Endodermal cell (in vitro differentiated cells): ENCODE results near the gene LOXHD1. TPM values are rescaled to one million over a fixed set of nuclear protein-coding genes. Genes with fewer than 3 reads are reported as not detected.

Source experiments
- DNase-seq: peaks from one replicate; pipeline ENCODE4 v3.0.0-alpha.2; 2017
- H3K27ac ChIP-seq: 2 replicates; pipeline ENCODE4 v1.5.1; 2013; ENCODE audit warnings: mild to moderate bottlenecking, low read depth, low read length, moderate library complexity
- H3K27me3 ChIP-seq: 2 replicates; pipeline ENCODE4 v1.6.1; 2013; ENCODE audit warnings: mild to moderate bottlenecking, low read length, moderate library complexity; ENCODE audit not compliant: insufficient read depth, control insufficient read depth, poor library complexity, severe bottlenecking
- H3K36me3 ChIP-seq: 2 replicates; pipeline ENCODE4 v1.7.0; 2013; ENCODE audit warnings: mild to moderate bottlenecking, low read length, moderate library complexity; ENCODE audit not compliant: control insufficient read depth, insufficient read depth
- H3K4me1 ChIP-seq: one replicate; pipeline ENCODE4 v1.7.0; 2013; ENCODE audit warnings: low read length; ENCODE audit not compliant: control insufficient read depth, insufficient read depth
- H3K4me3 ChIP-seq: 2 replicates; pipeline ENCODE4 v1.5.1; 2013; ENCODE audit warnings: mild to moderate bottlenecking, low read length, moderate library complexity
- H3K9ac ChIP-seq: 2 replicates; pipeline ENCODE4 v1.6.1; 2013; ENCODE audit warnings: mild to moderate bottlenecking, low read length, moderate library complexity; ENCODE audit not compliant: poor library complexity, severe bottlenecking; ENCODE audit errors: extremely low read depth
- H3K9me3 ChIP-seq: 2 replicates; pipeline ENCODE4 v1.6.1; 2013; ENCODE audit warnings: mild to moderate bottlenecking, low read length, moderate library complexity; ENCODE audit not compliant: control insufficient read depth
- H3K27ac Mint-ChIP-seq: 2 replicates; pipeline ENCODE4 v1.8.0; 2020; ENCODE audit warnings: mixed read lengths
- H3K27me3 Mint-ChIP-seq: 2 replicates; pipeline ENCODE4 v1.8.0; 2021; ENCODE audit warnings: mild to moderate bottlenecking, mixed read lengths; ENCODE audit not compliant: insufficient read depth
- H3K36me3 Mint-ChIP-seq: 2 replicates; pipeline ENCODE4 v1.8.0; 2020; ENCODE audit warnings: low read depth, mixed read lengths
- H3K4me1 Mint-ChIP-seq: 2 replicates; pipeline ENCODE4 v1.8.0; 2020; ENCODE audit warnings: mixed read lengths
- H3K4me3 Mint-ChIP-seq: 2 replicates; pipeline ENCODE4 v1.8.0; 2020; ENCODE audit warnings: mild to moderate bottlenecking, moderate library complexity, mixed read lengths
- H3K9me3 Mint-ChIP-seq: 2 replicates; pipeline ENCODE4 v1.8.0; 2020; ENCODE audit warnings: mild to moderate bottlenecking, mixed read lengths
- CTCF ChIP-seq: fragments of 200-600 bp; sonication (generic); conservative IDR thresholded peaks from 2 replicates; pipeline ENCODE4 v1.5.0; 2021; ENCODE audit warnings: antibody characterized with exemption, mild to moderate bottlenecking
- WGBS, 2 experiments: methylation state at CpG; one replicate each; pipeline versions ENCODE4 v1.1.5 to v1.1.7; 2013; ENCODE audit warnings: missing lambda C conversion rate in 2 of 2, mixed read lengths in 1 of 2; ENCODE audit not compliant: insufficient coverage in 1 of 2, insufficient read length in 1 of 2; 5-methylcytosine and 5-hydroxymethylcytosine counted together
- total RNA-seq, 2 donors: library from RNA; stranded (reverse); fragmentation: NEBNext Ultra II Directional in 1 of 2; extraction: Animal tissue kit (Norgen Biotek cat#: 25700) in 1 of 2; gene quantifications; 2 replicates in 1 of 2; 3 replicates in 1 of 2; pipeline ENCODE4 v1.2.1, GENCODE V29; 2021

The LOXHD1 gene
- total RNA-seq, 2 donors from 2014 or later, result 2.1 TPM; not detected in 1

DNA sequence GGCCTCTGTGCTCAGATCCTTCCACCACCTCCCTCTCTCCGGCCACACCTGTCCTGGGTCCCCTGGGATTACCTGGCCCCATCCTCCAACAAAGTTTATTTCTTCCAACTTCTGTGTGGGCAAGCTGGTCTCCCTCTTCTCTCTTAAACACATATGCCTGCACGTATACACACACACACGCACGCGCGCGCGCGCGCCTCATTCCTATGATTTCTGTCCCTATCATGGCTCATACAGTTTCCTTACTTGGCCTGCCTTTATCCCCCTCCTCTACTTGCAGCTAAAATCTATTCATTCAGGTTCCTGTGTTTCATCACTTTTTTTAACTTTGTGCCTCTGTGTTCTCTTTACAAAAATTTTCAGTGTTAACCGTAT, 96.4 kb downstream of the LOXHD1 start:
- 95 to 98% methylated on average over 10 to 11 of the region's 11 CpGs for WGBS, 2 experiments
- DNase-seq, result no peak
- Mint-ChIP-seq H3K27me3 (no peaks in the 10 kb centered on the region), H3K4me1 (peaks cover 28% of the 10 kb centered on the region), H3K27ac (no peak overlapping the region), H3K36me3 (no peaks in the 10 kb centered on the region), H3K9me3 (no peaks in the 10 kb centered on the region), H3K4me3 (no peak overlapping the region)
- Histone ChIP-seq H3K9me3 (no peaks in the 10 kb centered on the region), H3K4me1 (no peaks in the 10 kb centered on the region), H3K27me3 (no peaks in the 10 kb centered on the region), H3K27ac (no peak overlapping the region), H3K36me3 (no peaks in the 10 kb centered on the region), H3K4me3 (no peak overlapping the region), H3K9ac (no peak overlapping the region)
- TF ChIP-seq CTCF, result no peak

DNA sequence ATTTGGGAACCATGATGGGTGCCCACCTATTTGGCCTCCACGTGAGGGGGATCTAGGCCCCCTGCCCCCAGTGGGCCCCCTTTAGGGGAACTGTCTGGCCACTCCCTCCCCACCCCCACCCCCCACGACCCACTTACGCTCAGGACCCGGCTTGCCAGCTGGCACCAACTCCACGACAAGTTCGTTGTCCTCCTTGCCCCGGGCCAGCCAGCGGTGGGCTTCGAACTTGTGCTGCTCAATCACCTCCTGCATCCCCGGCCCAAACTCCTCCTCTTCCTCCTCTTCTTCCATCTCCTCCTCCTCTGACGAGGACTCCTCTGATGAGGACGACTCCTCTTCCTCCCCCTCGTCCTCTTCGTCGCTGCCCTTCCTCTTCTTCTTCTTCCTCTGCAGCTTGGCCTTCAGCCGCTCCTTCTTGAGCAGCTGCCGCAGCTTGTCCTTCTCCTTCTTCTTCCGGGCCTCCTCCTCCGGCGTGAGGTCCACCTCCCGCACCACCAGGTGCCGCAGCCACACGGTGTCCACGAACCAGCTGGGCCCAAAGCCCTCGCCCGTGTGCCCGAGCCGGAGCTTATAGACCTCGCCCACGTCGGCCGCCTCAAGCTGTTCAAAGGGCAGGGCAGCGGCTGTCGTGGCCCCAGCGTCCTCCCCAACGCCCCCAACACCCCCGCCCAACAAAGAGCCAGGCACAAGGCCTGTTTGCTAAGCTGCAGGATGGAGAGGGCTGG, 96.9 kb downstream of the LOXHD1 start:
- Histone ChIP-seq H3K4me1 (no peaks in the 10 kb centered on the region), H3K36me3 (no peaks in the 10 kb centered on the region), H3K27ac (no peak overlapping the region), H3K4me3 (no peak overlapping the region), H3K9ac (no peak overlapping the region), H3K9me3 (no peaks in the 10 kb centered on the region), H3K27me3 (no peaks in the 10 kb centered on the region)
- Mint-ChIP-seq H3K4me1 (peaks cover 25% of the 10 kb centered on the region), H3K9me3 (no peaks in the 10 kb centered on the region), H3K4me3 (no peak overlapping the region), H3K36me3 (no peaks in the 10 kb centered on the region), H3K27ac (no peak overlapping the region), H3K27me3 (no peaks in the 10 kb centered on the region)
- no peak for DNase-seq
- WGBS, 2 experiments, result 94 to 95% methylated on average over 26 to 37 of the region's 37 CpGs
- TF ChIP-seq CTCF, result no peak

DNA sequence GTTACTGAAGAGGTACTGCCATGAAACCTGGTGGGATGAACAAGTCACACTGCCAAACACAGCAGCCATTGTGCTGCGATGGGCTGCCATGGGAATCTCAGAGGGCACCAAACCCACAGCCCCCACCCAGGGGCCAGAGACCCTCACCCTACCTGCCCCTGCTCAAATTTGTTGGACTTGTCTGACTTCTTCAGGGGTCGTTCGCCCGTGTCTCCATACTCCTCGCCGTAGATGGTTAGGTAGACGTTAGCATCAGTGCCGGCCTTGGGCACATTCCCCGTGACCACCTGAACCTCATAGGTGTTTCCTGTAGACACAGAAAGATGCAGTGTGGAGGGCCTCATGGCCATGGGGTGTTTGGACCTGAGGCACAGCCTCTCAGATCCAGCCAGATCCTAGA, 97.7 kb downstream of the LOXHD1 start:
- Mint-ChIP-seq H3K4me1 (peaks cover 21% of the 10 kb centered on the region), H3K4me3 (no peak overlapping the region), H3K27ac (no peak overlapping the region), H3K27me3 (no peaks in the 10 kb centered on the region), H3K9me3 (no peaks in the 10 kb centered on the region), H3K36me3 (no peaks in the 10 kb centered on the region)
- Histone ChIP-seq H3K27me3 (no peaks in the 10 kb centered on the region), H3K9me3 (no peaks in the 10 kb centered on the region), H3K27ac (no peak overlapping the region), H3K9ac (no peak overlapping the region), H3K4me3 (no peak overlapping the region), H3K36me3 (no peaks in the 10 kb centered on the region), H3K4me1 (no peaks in the 10 kb centered on the region)
- no peak for DNase-seq
- whole genome bisulfite sequencing, 2 experiments, result 94 to 95% methylated on average over 8 to 9 of the region's 9 CpGs
- TF ChIP-seq CTCF, result no peak
